ENCODE measurements around the gene TMEM165. TPM values are rescaled to one million over a fixed set of nuclear protein-coding genes. Genes with fewer than 3 reads are reported as not detected.

TMEM165 gene
- total RNA-seq, 4 donors from 2014 or later: 82.5 to 129 (median 98.3) TPM

GRCh38 chr4:55442541-55442940 lies 46.8 kb downstream of the TMEM165 start:
- Histone ChIP-seq H3K9me3 (no peaks in the 10 kb centered on the region), H3K27ac (no peak overlapping the region), H3K36me3 (peaks cover 47% of the 10 kb centered on the region), H3K4me3 (no peak overlapping the region), H3K4me1 (no peaks in the 10 kb centered on the region), H3K27me3 (no peaks in the 10 kb centered on the region)
- no peak for DNase-seq (ENCODE audit: low spot score in 2 of 2)
- TF ChIP-seq POLR2A (IDR thresholded peaks at IDR 0.05): no peak
- TF ChIP-seq EP300 (IDR thresholded peaks at IDR 0.05): no peak
- TF ChIP-seq POLR2AphosphoS5 (IDR thresholded peaks at IDR 0.05): no peak
- no peak for TF ChIP-seq CTCF (IDR thresholded peaks at IDR 0.05)
- WGBS: 76% methylated on average over 1 of the region's 1 CpG

GRCh38 chr4:55444827-55445226 lies 49.1 kb downstream of the TMEM165 start:
- Histone ChIP-seq H3K27me3 (no peaks in the 10 kb centered on the region), H3K4me3 (no peak overlapping the region), H3K36me3 (peaks cover 58% of the 10 kb centered on the region), H3K27ac (no peak overlapping the region), H3K9me3 (no peaks in the 10 kb centered on the region), H3K4me1 (no peaks in the 10 kb centered on the region)
- WGBS: 29% methylated on average over 2 of the region's 2 CpGs
- peak in 1 of 2 donors; percentile 8 for TF ChIP-seq CTCF (IDR thresholded peaks at IDR 0.05)
- TF ChIP-seq EP300 (IDR thresholded peaks at IDR 0.05): no peak
- DNase-seq (ENCODE audit: low spot score in 2 of 2): no peak

- Histone ChIP-seq H3K36me3 (peaks cover 60% of the 10 kb centered on the region), H3K27ac (no peak overlapping the region)
- TF ChIP-seq CTCF (IDR thresholded peaks at IDR 0.05) (no peak), EP300 (IDR thresholded peaks at IDR 0.05) (no peak), POLR2A (IDR thresholded peaks at IDR 0.05) (no peak), POLR2AphosphoS5 (IDR thresholded peaks at IDR 0.05) (no peak)
These were observed 50.3 kb downstream of the TMEM165 start for GRCh38 chr4:55445921-55446577.

DNA sequence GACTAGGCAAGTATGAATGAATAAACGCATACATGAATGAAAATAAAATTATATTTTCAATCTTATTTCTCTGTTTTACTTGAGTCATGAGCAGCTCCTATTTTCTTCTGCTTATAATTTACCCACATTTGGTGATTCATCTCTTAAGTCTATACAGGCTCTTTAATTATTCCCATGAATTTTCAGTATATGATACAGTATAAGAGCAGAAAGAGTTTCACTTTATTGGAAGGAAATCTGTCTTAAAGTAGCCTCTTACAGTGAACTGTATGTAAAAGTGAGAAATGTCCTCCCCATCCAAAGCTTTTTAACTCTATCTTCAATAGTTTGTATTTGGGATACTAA lies 50.8 kb downstream of the TMEM165 start:
- Histone ChIP-seq H3K27me3 (no peaks in the 10 kb centered on the region), H3K9me3 (no peaks in the 10 kb centered on the region), H3K4me3 (no peak overlapping the region), H3K36me3 (peaks cover 60% of the 10 kb centered on the region), H3K4me1 (no peaks in the 10 kb centered on the region), H3K27ac (no peak overlapping the region)
- TF ChIP-seq EP300 (IDR thresholded peaks at IDR 0.05): no peak
- no peak for TF ChIP-seq POLR2A (IDR thresholded peaks at IDR 0.05)
- no peak for TF ChIP-seq POLR2AphosphoS5 (IDR thresholded peaks at IDR 0.05)
- TF ChIP-seq CTCF (IDR thresholded peaks at IDR 0.05): no peak
- 92% methylated on average over 1 of the region's 1 CpG for WGBS
- DNase-seq (ENCODE audit: low spot score in 2 of 2): no peak

More at GRCh38 chr4:55445921-55446577, 50.3 kb downstream of the TMEM165 start:
- no peak for DNase-seq (ENCODE audit: low spot score in 2 of 2)
- H3K27me3 ChIP-seq: no peaks in the 10 kb centered on the region
- 93% methylated on average over 2 of the region's 2 CpGs for WGBS
- H3K9me3 ChIP-seq: no peaks in the 10 kb centered on the region
- no peak overlapping the region for H3K4me3 ChIP-seq
- H3K4me1 ChIP-seq: no peaks in the 10 kb centered on the region

- TF ChIP-seq EP300 (IDR thresholded peaks at IDR 0.05) (no peak), POLR2AphosphoS5 (IDR thresholded peaks at IDR 0.05) (no peak), CTCF (IDR thresholded peaks at IDR 0.05) (no peak), POLR2A (IDR thresholded peaks at IDR 0.05) (no peak)
- Histone ChIP-seq H3K9me3 (no peaks in the 10 kb centered on the region), H3K4me3 (no peak overlapping the region), H3K27ac (no peak overlapping the region), H3K36me3 (peaks cover 62% of the 10 kb centered on the region), H3K27me3 (no peaks in the 10 kb centered on the region), H3K4me1 (no peaks in the 10 kb centered on the region)
- DNase-seq (ENCODE audit: low spot score in 2 of 2): no peak
- 94% methylated on average over 9 of the region's 9 CpGs for WGBS
These were observed 51.5 kb downstream of the TMEM165 start for GRCh38 chr4:55447108-55447708.
